NCI-H446 (cell line): ENCODE measurements around the gene PROC.
"Not testable (repeated sequence)": the region's sequence is repeated elsewhere in the genome, so short reads cannot be mapped to it uniquely, and the experiment has no call there.

ENCODE experiments used
- DNase-seq, 2 experiments: peaks; one replicate each; lab custom pipeline; 2025; lab: John Stamatoyannopoulos, UW

PROC gene

GRCh38 chr2:127427376-127428056, 9.3 kb downstream of the PROC start:
- DNase-seq = no peak

GRCh38 chr2:127428057-127428814, 10.0 kb downstream of the PROC start:
- no peak for DNase-seq

DNA sequence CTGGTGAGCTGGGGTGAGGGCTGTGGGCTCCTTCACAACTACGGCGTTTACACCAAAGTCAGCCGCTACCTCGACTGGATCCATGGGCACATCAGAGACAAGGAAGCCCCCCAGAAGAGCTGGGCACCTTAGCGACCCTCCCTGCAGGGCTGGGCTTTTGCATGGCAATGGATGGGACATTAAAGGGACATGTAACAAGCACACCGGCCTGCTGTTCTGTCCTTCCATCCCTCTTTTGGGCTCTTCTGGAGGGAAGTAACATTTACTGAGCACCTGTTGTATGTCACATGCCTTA, 10.5 kb downstream of the PROC start:
- no peak for DNase-seq

DNA sequence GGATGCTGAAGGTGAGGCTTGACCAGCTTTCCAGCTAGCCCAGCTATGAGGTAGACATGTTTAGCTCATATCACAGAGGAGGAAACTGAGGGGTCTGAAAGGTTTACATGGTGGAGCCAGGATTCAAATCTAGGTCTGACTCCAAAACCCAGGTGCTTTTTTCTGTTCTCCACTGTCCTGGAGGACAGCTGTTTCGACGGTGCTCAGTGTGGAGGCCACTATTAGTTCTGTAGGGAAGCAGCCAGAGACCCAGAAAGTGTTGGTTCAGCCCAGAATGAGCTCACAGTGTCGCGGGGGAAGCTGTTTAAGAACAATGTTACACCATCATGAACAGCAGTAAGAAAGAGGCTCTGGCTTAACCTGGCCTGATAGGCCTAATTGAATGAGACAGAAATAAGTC, 11.1 kb downstream of the PROC start:
- DNase-seq = no peak

DNA sequence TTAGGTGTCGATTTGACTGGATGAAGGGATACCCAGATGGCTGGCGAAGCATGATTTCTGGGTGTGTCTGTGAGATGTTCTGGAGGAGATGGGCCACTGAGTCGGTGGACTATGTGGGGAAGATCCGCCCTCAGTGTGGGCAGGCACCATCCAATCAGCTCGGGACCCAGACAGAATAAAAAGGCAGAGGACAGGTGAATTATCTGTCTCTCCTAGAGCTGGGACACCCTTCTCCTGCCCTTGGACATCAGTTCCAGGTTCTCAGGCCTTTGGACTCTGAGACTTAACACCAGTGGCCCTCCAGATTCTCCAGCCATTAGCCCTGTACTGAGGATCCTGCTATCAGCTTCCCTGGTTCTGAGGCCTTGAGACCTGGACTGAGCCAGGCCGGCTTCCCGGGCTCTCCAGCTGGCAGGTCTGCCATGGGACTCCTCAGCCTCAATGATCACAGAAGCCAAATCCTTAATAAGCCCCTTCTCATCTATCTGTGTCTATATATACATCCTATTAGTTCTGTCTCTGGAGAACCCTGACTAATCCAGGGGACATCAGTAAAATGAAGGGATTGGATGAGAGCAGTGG, 11.7 kb downstream of the PROC start:
- no peak for DNase-seq

DNA sequence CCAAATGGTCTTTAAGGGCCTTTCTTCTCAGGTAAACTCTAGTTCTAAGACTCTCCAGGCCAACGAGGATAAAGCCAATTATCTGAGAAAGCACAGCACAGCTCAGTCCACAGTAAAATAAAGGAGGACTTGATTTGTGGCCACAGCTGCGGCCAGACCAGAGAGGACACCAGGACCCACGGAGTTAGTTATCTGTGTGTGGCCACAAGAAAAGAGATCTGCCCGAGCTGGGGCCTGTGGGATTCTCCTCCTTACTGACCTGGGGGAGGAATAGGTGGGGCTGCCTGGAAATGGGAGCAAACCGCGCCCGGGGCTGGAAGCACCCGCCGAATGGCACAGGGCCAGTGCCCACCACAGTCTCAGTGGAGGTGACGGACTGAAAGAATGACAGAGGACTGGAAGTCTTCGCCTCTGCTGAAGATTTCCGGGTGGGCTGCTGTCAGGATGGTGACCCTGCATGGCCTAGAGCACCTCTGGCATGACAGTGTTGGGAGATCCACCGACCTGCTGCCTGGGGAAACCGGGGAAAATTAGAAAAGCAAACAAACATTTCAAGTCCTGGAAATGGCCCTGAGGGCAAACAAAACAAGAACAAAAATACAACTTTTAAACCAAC, 13.3 kb downstream of the PROC start:
- no peak for DNase-seq

GRCh38 chr2:127434515-127434914, 16.3 kb downstream of the PROC start:
- DNase-seq = no peak

DNA sequence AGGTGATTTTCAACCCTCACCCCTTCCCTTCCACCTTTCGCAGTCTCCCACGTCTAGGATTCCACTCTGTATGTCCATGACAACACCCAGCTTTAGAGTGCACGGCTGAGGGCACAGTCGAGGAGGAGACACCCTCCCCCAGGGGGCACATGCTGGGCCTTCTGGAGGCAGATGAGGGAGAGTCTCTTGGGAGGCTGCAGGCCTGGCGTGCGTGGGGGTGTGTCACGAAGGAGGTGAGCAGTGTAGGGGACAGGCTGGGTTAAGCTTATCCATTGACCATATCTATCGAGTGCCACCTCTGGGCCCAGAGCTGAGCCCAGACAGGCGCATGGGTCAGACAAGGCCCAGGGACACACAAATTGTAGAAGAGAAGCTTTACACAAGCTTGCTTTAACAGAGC, 18.8 kb downstream of the PROC start:
- no peak for DNase-seq

DNA sequence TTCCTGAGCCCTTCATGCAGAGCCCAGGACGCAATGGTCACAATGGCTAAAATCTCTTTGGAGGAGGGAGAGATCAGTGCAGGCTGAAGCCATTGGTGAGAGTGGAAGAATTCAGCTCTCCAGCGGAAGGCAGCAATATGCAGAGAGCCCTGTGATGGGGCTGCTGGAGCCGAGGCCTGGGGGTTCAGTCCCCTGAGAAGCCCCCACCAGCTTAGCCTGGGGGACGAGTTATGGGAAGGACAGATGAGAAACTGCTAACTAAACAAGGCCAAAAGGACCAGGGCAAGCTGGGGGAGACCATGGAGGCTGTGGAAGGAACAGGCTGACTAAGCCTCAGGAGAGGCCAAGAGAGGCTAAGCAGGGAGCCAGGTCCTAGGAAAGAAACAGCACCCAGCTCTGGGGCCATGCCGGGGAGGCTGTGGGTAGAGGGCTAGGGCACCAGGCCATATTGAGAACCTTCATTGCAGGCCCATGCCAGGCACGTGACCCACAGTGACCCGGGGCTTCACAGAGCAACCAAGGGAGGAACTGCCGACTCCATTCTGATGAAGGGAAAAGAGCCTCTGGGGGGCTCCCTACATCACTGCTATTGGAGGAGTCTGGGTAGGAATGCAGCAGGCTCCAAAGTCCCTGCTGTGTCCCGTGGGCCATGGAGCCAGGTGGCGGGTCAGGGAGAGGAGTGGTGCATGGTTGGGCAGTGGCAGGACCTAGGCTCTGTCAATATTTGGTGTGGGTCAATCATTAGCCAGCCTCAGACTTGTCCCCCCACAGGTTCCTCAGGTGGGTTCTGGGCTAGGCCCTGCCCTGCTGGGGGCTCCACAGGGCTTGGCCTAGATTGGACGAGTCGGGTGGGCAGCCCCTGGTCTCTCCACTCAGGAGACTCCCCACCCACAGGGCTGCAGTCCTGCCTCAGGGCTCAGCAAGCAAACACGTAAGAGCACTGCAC, 19.8 kb downstream of the PROC start:
- no peak for DNase-seq

DNA sequence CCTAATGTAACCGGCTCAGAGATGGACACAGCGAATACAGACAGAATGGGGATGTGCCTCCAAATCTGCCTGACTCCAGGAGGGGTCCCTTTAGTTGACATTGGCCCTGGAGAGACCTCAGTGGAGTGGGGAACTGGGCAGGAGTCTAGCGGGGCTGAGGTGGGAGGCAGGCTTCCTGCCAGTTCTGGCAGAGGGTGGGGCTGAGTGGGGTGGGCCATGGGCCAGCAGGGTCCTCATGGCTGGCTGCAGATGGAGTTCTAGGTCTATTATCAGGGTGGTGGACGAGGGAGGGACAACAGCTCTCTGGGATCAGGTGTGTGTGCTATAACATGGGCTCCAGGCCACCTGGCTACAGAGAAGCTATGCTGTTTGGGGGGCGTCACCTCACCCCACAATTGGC, 21.1 kb downstream of the PROC start:
- DNase-seq = no peak

GRCh38 chr2:127448526-127448925, 30.3 kb downstream of the PROC start:
- no peak for DNase-seq

- no peak for DNase-seq
Observed at GRCh38 chr2:127449414-127449813, 31.2 kb downstream of the PROC start.

GRCh38 chr2:127449898-127450297, 31.7 kb downstream of the PROC start:
- DNase-seq = no peak

DNA sequence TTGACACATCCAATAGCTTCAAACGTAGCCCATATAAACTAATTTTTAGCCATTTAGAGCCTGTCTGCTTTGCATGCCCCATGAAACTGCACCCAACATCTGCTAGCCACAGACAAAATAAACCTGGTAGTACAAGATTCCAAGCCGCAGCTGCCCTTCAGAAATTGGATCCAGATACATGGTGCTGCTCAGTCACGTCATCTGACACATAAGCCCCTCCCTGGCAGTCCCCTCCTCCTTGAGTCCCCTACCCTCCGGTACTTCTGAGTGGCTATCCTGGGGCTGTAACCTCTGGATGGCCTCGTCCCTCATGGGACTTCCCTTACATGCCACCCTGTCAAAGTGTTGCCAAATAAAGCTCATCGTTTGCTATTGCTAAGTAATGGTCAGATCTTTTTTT, 33.8 kb downstream of the PROC start:
- DNase-seq = no peak

- DNase-seq = not testable (repeated sequence)
Observed at GRCh38 chr2:127452423-127452822, 34.2 kb downstream of the PROC start.

DNA sequence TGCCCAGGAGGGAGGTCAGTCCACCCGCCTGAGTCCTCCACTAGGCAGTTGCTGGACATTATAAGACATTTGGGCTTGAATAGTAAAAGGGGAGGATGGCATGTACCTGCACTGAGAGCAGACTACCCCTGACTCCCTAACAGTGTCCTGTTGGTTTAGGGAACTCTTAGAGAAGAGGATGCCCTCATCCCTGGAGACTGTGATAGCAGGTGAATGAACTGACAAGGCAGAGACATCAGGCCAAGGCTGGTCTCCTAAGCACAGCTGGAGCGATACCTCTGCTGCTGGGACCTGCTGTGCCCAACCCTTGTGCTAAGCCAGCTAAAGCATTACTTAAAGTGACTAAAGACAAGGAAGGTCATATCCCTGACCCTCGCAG, 34.8 kb downstream of the PROC start:
- no peak for DNase-seq

DNA sequence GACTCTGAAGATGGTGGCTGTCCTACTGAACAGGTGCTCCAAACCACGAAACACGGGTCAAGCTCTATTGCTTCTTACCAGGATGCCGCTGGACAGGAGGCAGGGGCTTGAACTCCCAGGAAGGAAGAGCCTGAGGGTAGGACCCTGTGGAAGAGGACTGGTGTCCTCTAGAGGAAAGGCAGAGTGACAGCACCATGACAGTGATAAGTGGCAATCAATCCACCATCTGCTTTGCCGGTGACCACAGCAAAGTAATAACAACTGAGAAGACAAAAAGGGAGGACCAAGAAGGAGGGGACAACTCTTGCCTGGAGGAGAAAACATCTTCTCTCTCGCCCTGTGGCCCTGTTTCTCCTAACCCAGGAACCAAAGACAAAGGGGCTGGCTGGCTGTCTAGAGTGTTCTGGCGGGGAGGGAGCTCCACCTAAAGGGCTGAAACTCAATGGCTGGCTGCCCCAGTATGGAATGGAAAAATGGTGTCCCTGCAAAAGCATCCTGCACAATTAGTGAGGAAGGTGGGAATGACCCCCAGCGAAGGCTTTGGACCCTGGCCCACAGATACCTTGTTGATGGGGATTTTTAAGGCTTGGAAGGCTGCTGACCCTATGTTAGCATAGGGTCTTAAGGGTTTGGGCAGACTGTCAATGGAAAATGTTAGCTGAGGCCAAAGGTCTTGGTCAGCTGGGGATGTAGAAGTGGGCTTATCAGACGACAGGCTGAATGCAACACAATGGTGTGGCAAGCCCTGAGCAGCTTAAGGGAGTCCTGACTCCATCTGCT, 35.4 kb downstream of the PROC start:
- peak in 1 of 2 experiments; percentile 5 for DNase-seq

- no peak for DNase-seq
Observed at GRCh38 chr2:127454595-127455565, 36.7 kb downstream of the PROC start.

DNA sequence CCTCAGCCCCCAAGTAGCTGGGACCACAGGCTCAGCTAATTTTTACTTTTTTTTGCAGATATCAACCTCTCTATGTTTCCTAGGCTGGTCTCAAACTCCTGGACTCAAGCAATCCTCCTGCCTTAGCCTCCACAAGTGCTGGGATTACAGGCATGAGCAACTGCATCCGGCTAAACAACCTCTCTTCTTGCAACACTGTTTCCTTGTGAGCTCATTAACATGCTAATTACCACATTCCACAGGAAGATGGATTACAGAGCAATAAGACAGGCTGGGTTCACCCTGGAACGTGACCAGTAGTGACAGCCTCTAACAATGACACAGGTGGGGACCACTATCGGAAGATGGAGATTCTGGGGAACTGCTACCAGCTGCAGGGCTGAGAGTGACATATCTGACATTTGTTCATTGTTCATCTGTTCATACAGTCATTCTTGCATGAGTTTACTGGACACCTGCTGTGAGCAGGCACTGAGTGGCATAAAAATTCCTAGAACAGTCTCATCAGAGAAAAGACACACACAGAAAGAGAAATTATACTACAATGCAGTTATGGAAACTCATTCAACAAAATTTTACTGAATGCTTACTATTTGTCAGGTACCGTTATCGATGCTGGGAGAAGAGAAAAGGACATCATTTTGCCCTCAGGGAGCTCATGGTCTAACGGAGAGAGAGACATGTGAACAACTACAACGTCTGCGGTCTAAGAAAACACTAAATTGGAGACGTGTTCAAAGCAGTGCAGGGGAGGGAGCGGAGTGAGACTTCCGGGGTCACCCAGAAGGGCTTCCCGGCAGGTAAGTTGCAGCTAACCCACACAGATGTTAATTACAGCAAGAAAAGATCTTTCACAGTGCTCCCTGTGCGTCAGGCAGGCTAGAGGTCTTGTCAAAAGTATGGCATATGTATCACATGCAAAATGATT, 37.6 kb downstream of the PROC start:
- no peak for DNase-seq
